HepG2 (cell line): ENCODE measurements around the gene SYS1. TPM values are rescaled to one million over a fixed set of nuclear protein-coding genes. Genes with fewer than 3 reads are reported as not detected.

Experiments used
- CEBPG ChIP-seq: IDR thresholded peaks from 2 replicates; pipeline ENCODE4 v1.6.1; 2016
- DRAP1 ChIP-seq: IDR thresholded peaks from 2 replicates; pipeline ENCODE4 v1.6.1; 2016; ENCODE audit warnings: missing genetic modification reagents, missing compliant biosample characterization
- HMGA1 ChIP-seq: sonication (generic); formaldehyde crosslinking; conservative IDR thresholded peaks from 2 replicates; pipeline ENCODE4 v1.4.0; 2020; ENCODE audit warnings: missing genetic modification reagents
- KLF6 ChIP-seq: IDR thresholded peaks from 2 replicates; pipeline ENCODE4 v1.8.0; 2016; ENCODE audit warnings: missing biosample characterization, missing genetic modification reagents
- MEF2D ChIP-seq: sonication (generic); formaldehyde crosslinking; IDR thresholded peaks from 2 replicates; pipeline ENCODE4 v1.5.1; 2020; ENCODE audit warnings: mild to moderate bottlenecking, missing genetic modification reagents
- TARDBP ChIP-seq: sonication (generic); formaldehyde crosslinking; IDR thresholded peaks from 2 replicates; pipeline ENCODE4 v1.8.0; 2022; ENCODE audit warnings: mild to moderate bottlenecking, missing genetic modification reagents
- TCF12 ChIP-seq, 2 experiments: fragments of 450-650 bp in 1 of 2; sonication (generic) in 1 of 2; formaldehyde crosslinking in 1 of 2; IDR thresholded peaks; 2 replicates each; pipeline versions ENCODE4 v1.6.1 to v1.8.0; 2017 to 2022; ENCODE audit warnings: antibody characterized with exemption in 1 of 2, mild to moderate bottlenecking in 1 of 2, missing genetic modification reagents in 1 of 2, moderate library complexity in 1 of 2
- ZFP36L1 ChIP-seq: sonication (generic); formaldehyde crosslinking; IDR thresholded peaks from 2 replicates; pipeline ENCODE4 v1.8.0; 2022; ENCODE audit warnings: mild to moderate bottlenecking, missing genetic modification reagents, moderate library complexity
- ZFP62 ChIP-seq: sonication (generic); formaldehyde crosslinking; IDR thresholded peaks from 2 replicates; pipeline ENCODE4 v1.4.0; 2020; ENCODE audit warnings: missing genetic modification reagents
- ZFYVE20 ChIP-seq: sonication (generic); formaldehyde crosslinking; IDR thresholded peaks from 2 replicates; pipeline ENCODE4 v1.8.0; 2023; ENCODE audit warnings: low read depth, mild to moderate bottlenecking, moderate library complexity, missing genetic modification reagents, borderline replicate concordance
- ZNF136 ChIP-seq: sonication (generic); formaldehyde crosslinking; IDR thresholded peaks from 2 replicates; pipeline ENCODE4 v1.8.1; 2022; ENCODE audit warnings: low read depth, mild to moderate bottlenecking, moderate library complexity, missing genetic modification reagents
- ZNF235 ChIP-seq: sonication (generic); formaldehyde crosslinking; IDR thresholded peaks from 2 replicates; pipeline ENCODE4 v1.8.1; 2023; ENCODE audit warnings: mild to moderate bottlenecking, missing genetic modification reagents, borderline replicate concordance
- ZNF567 ChIP-seq: sonication (generic); formaldehyde crosslinking; IDR thresholded peaks from 2 replicates; pipeline ENCODE4 v1.8.1; 2023; ENCODE audit warnings: mild to moderate bottlenecking, missing genetic modification reagents, borderline replicate concordance
- ZNF747 ChIP-seq: sonication (generic); formaldehyde crosslinking; IDR thresholded peaks from 2 replicates; pipeline ENCODE4 v1.8.1; 2023; ENCODE audit warnings: missing genetic modification reagents, mild to moderate bottlenecking, borderline replicate concordance
- ZNF75D ChIP-seq: sonication (generic); formaldehyde crosslinking; IDR thresholded peaks from 2 replicates; pipeline ENCODE4 v1.8.1; 2023; ENCODE audit warnings: missing genetic modification reagents, mild to moderate bottlenecking, borderline replicate concordance
- ZSCAN29 ChIP-seq: sonication (generic); formaldehyde crosslinking; conservative IDR thresholded peaks from 2 replicates; pipeline ENCODE4 v1.4.0; 2020; ENCODE audit warnings: mild to moderate bottlenecking, missing genetic modification reagents
- ZSCAN9 ChIP-seq: IDR thresholded peaks from 2 replicates; pipeline ENCODE4 v1.6.1; 2016; ENCODE audit warnings: borderline replicate concordance
- polyA plus RNA-seq, 8 experiments: library from polyadenylated mRNA; depleted of rRNA in 3 of 8; stranded (reverse) in 7 of 8; unstranded in 1 of 8; fragments of >200 nt; fragmentation: Illumina TruSeq in 4 of 8; extraction: Trizol in 4 of 8; gene quantifications; 2 replicates each; pipeline versions ENCODE4 v1.2.1 to v1.2.3, GENCODE V29; 2011 to 2016; ENCODE audit warnings: low read depth in 4 of 8, missing spikeins in 1 of 8, mixed read lengths in 1 of 8; ENCODE audit not compliant: insufficient read depth in 1 of 8
- total RNA-seq, 5 experiments: library from RNA; depleted of rRNA; stranded (reverse); fragments of >200 nt; fragmentation: Illumina TruSeq; extraction: Trizol; gene quantifications; 2 replicates each; pipeline ENCODE4 v1.2.3, GENCODE V29; 2016; ENCODE audit warnings: low read depth in 1 of 5
- TF ChIP-seq, protein P1 (sequence below): sonication (generic); formaldehyde crosslinking; IDR thresholded peaks from 2 replicates; pipeline ENCODE4 v1.4.0; 2020; ENCODE audit warnings: missing genetic modification reagents
- TF ChIP-seq, protein P2 (sequence below): sonication (generic); formaldehyde crosslinking; IDR thresholded peaks from 2 replicates; pipeline ENCODE4 v1.5.1; 2020; ENCODE audit warnings: mild to moderate bottlenecking, missing genetic modification reagents, moderate library complexity
- TF ChIP-seq, protein P3 (sequence below): sonication (generic); formaldehyde crosslinking; IDR thresholded peaks from 2 replicates; pipeline ENCODE4 v1.5.1; 2020; ENCODE audit warnings: missing genetic modification reagents, mild to moderate bottlenecking, borderline replicate concordance

SYS1 gene
- total and polyA plus RNA-seq, 2 of the 13 experiments (the other 11 are each of a cell fraction or from before 2014, with no cell fraction given) = 38.3 to 65.6 TPM

GRCh38 chr20:45337367-45338120 is 25.4 kb upstream of the SYS1 start (continued):
- TF ChIP-seq, protein P1, sequence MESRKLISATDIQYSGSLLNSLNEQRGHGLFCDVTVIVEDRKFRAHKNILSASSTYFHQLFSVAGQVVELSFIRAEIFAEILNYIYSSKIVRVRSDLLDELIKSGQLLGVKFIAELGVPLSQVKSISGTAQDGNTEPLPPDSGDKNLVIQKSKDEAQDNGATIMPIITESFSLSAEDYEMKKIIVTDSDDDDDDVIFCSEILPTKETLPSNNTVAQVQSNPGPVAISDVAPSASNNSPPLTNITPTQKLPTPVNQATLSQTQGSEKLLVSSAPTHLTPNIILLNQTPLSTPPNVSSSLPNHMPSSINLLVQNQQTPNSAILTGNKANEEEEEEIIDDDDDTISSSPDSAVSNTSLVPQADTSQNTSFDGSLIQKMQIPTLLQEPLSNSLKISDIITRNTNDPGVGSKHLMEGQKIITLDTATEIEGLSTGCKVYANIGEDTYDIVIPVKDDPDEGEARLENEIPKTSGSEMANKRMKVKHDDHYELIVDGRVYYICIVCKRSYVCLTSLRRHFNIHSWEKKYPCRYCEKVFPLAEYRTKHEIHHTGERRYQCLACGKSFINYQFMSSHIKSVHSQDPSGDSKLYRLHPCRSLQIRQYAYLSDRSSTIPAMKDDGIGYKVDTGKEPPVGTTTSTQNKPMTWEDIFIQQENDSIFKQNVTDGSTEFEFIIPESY = 0 out of 2 replicates have a peak, but pooled peaks have one; percentile 5
- TF ChIP-seq ZFP62 (CRISPR knock-in tag) (no peak), DRAP1 (no peak), ZNF567 (0 out of 2 replicates have a peak, but pooled peaks have one; percentile 13), HMGA1 (CRISPR knock-in tag) (0 out of 2 replicates have a peak, but pooled peaks have one; percentile 53), CEBPG (CRISPR knock-in tag) (no peak), KLF6 (CRISPR knock-in tag) (peak; percentile 68; the same call in 1 of the 2 replicates), ZFYVE20 (0 out of 2 replicates have a peak, but pooled peaks have one; percentile 32), TARDBP (peak; percentile 84; the same call in 1 of the 2 replicates), ZNF747 (peak; percentile 45; the same call in 1 of the 2 replicates), ZSCAN9 (CRISPR knock-in tag) (peak; percentile 12; the same call in 1 of the 2 replicates), ZNF75D (no peak), TCF12 (IDR thresholded peaks at IDR 0.05) (no peak), TCF12 (CRISPR knock-in tag; IDR thresholded peaks at IDR 0.05) (no peak; the same call in 1 of the 2 replicates), MEF2D (CRISPR knock-in tag) (no peak; the same call in none of the 2 replicates), ZSCAN29 (peak; percentile 54; the same call in 1 of the 2 replicates), ZFP36L1 (CRISPR knock-in tag) (no peak; the same call in 1 of the 2 replicates), ZNF136 (CRISPR knock-in tag) (0 out of 2 replicates have a peak, but pooled peaks have one; percentile 1), ZNF235 (CRISPR knock-in tag) (0 out of 2 replicates have a peak, but pooled peaks have one; percentile 84)
- TF ChIP-seq, protein P2, sequence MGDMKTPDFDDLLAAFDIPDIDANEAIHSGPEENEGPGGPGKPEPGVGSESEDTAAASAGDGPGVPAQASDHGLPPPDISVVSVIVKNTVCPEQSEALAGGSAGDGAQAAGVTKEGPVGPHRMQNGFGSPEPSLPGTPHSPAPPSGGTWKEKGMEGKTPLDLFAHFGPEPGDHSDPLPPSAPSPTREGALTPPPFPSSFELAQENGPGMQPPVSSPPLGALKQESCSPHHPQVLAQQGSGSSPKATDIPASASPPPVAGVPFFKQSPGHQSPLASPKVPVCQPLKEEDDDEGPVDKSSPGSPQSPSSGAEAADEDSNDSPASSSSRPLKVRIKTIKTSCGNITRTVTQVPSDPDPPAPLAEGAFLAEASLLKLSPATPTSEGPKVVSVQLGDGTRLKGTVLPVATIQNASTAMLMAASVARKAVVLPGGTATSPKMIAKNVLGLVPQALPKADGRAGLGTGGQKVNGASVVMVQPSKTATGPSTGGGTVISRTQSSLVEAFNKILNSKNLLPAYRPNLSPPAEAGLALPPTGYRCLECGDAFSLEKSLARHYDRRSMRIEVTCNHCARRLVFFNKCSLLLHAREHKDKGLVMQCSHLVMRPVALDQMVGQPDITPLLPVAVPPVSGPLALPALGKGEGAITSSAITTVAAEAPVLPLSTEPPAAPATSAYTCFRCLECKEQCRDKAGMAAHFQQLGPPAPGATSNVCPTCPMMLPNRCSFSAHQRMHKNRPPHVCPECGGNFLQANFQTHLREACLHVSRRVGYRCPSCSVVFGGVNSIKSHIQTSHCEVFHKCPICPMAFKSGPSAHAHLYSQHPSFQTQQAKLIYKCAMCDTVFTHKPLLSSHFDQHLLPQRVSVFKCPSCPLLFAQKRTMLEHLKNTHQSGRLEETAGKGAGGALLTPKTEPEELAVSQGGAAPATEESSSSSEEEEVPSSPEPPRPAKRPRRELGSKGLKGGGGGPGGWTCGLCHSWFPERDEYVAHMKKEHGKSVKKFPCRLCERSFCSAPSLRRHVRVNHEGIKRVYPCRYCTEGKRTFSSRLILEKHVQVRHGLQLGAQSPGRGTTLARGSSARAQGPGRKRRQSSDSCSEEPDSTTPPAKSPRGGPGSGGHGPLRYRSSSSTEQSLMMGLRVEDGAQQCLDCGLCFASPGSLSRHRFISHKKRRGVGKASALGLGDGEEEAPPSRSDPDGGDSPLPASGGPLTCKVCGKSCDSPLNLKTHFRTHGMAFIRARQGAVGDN (CRISPR knock-in tag) = peak; percentile 86
- TF ChIP-seq, protein P3, sequence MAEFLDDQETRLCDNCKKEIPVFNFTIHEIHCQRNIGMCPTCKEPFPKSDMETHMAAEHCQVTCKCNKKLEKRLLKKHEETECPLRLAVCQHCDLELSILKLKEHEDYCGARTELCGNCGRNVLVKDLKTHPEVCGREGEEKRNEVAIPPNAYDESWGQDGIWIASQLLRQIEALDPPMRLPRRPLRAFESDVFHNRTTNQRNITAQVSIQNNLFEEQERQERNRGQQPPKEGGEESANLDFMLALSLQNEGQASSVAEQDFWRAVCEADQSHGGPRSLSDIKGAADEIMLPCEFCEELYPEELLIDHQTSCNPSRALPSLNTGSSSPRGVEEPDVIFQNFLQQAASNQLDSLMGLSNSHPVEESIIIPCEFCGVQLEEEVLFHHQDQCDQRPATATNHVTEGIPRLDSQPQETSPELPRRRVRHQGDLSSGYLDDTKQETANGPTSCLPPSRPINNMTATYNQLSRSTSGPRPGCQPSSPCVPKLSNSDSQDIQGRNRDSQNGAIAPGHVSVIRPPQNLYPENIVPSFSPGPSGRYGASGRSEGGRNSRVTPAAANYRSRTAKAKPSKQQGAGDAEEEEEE (CRISPR knock-in tag) = no peak
